ENCODE results near the gene TYRO3. TPM values are rescaled to one million over a fixed set of nuclear protein-coding genes. Genes with fewer than 3 reads are reported as not detected.
A peak's percentile ranks its signal among the peaks of the same experiment; 100 is the strongest.

Gene TYRO3
- total and polyA plus RNA-seq, 2 of the 13 experiments (the other 11 are each of a cell fraction or from before 2014, with no cell fraction given): 24.0 to 43.6 TPM

GRCh38 chr15:41517895-41518449 lies 41.0 kb upstream of the TYRO3 start (continued):
- no peak for TF ChIP-seq ZNF512B (CRISPR knock-in tag; IDR thresholded peaks at IDR 0.05; ENCODE audit: borderline replicate concordance)
- TF ChIP-seq ATF5 (CRISPR knock-in tag; IDR thresholded peaks at IDR 0.05; ENCODE audit: low read depth): no peak
- TF ChIP-seq THAP7 (CRISPR knock-in tag; IDR thresholded peaks at IDR 0.05): no peak
- no peak for TF ChIP-seq ZFP82 (CRISPR knock-in tag; IDR thresholded peaks at IDR 0.05; ENCODE audit: borderline replicate concordance)
- TF ChIP-seq ZNF567 (CRISPR knock-in tag; IDR thresholded peaks at IDR 0.05; ENCODE audit: borderline replicate concordance): no peak
- TF ChIP-seq TARDBP (CRISPR knock-in tag; IDR thresholded peaks at IDR 0.05): no peak; the same call in 1 of the 2 replicates
- TF ChIP-seq SALL2 (CRISPR knock-in tag; IDR thresholded peaks at IDR 0.05): no peak
- no peak for TF ChIP-seq ELK4 (CRISPR knock-in tag; IDR thresholded peaks at IDR 0.05; ENCODE audit: borderline replicate concordance)
- TF ChIP-seq ZNF225 (CRISPR knock-in tag; IDR thresholded peaks at IDR 0.05): no peak
- TF ChIP-seq ZSCAN29 (CRISPR knock-in tag; conservative IDR thresholded peaks at IDR 0.05): no peak
- no peak for TF ChIP-seq SP1 (IDR thresholded peaks at IDR 0.05)
- TF ChIP-seq SP1 (CRISPR knock-in tag; IDR thresholded peaks at IDR 0.05): no peak
- no peak for TF ChIP-seq NFE2L1 (CRISPR knock-in tag; IDR thresholded peaks at IDR 0.05; ENCODE audit: borderline replicate concordance)
- TF ChIP-seq SALL1 (CRISPR knock-in tag; IDR thresholded peaks at IDR 0.05): peak; percentile 52; the same call in 1 of the 2 replicates
- no peak for TF ChIP-seq ZNF75D (CRISPR knock-in tag; IDR thresholded peaks at IDR 0.05; ENCODE audit: borderline replicate concordance)
- TF ChIP-seq ZNF646 (CRISPR knock-in tag; IDR thresholded peaks at IDR 0.05): no peak
- TF ChIP-seq ZFY (CRISPR knock-in tag; IDR thresholded peaks at IDR 0.05): no peak
- no peak for TF ChIP-seq SYNCRIP (IDR thresholded peaks at IDR 0.05; ENCODE audit: insufficient read depth, low read depth, low read length)

Measured in HepG2 (cell line).